SK-N-SH (cell line): Measurements from ENCODE around the gene QSOX2.

Source experiments
- FOSL2 ChIP-seq: IDR thresholded peaks from 2 replicates; pipeline ENCODE4 v1.4.0; 2012; ENCODE audit warnings: low read depth, mild to moderate bottlenecking, moderate library complexity, borderline replicate concordance
- GABPA ChIP-seq: IDR thresholded peaks from 2 replicates; pipeline ENCODE4 v1.4.0; 2012; ENCODE audit warnings: low read depth, mild to moderate bottlenecking
- JUND ChIP-seq: IDR thresholded peaks from 2 replicates; pipeline ENCODE4 v1.4.0; 2012
- TAF1 ChIP-seq: IDR thresholded peaks from 2 replicates; pipeline ENCODE4 v1.6.1; 2012; ENCODE audit warnings: low read depth, mild to moderate bottlenecking, low read length, moderate library complexity, borderline replicate concordance
- USF2 ChIP-seq: fragments of 150-350 bp; IDR thresholded peaks from 2 replicates; pipeline ENCODE4 v1.6.1; 2017; ENCODE audit warnings: antibody characterized with exemption, low read length, low read depth, borderline replicate concordance
- ZBTB33 ChIP-seq: IDR thresholded peaks from 2 replicates; pipeline ENCODE4 v1.4.0; 2012; ENCODE audit warnings: low read depth, borderline replicate concordance
- TF ChIP-seq, protein P1 (sequence below): IDR thresholded peaks from 2 replicates; pipeline ENCODE4; 2012
- TF ChIP-seq, protein P2 (sequence below): fragments of 200-600 bp; sonication (generic); IDR thresholded peaks from 2 replicates; pipeline ENCODE4 v1.6.1; 2017; ENCODE audit warnings: antibody characterized with exemption, mild to moderate bottlenecking, moderate library complexity
- TF ChIP-seq, protein P3 (sequence below): IDR thresholded peaks from 2 replicates; pipeline ENCODE4 v1.4.0; 2012; ENCODE audit warnings: low read depth

DNA sequence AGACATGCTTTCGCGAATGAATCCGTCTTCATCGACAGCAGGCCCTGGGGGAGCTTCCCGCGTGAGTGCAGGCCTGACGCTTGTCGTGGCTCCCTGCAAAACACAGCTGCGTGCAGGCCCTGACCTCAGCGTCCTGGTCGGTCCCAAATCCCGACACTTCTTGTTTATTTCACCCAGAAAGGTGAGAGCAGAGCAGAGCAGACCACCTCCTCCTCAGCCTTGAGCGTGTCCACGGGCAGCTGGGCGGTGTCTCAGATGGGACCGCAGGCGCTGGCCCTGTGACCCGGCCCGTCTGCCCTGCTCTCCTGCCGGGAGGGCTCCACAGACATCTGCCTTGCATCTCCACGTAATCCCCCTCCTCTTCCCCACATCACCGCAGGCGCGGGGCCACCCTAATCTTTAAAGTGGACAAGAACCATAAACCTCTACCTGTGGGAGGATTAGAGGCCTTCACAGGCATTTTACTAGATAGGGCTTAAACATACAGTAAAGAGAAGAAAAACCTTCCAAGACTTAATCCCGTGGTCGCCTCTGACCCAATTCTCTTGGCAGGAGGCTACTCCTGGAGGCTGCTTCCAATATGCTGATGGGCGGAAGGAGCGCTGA, 33.2 kb downstream of the QSOX2 start:
- TF ChIP-seq ZBTB33 (no peak), GABPA (no peak), FOSL2 (no peak), TAF1 (no peak), JUND (no peak), USF2 (no peak)
- TF ChIP-seq, protein P1, sequence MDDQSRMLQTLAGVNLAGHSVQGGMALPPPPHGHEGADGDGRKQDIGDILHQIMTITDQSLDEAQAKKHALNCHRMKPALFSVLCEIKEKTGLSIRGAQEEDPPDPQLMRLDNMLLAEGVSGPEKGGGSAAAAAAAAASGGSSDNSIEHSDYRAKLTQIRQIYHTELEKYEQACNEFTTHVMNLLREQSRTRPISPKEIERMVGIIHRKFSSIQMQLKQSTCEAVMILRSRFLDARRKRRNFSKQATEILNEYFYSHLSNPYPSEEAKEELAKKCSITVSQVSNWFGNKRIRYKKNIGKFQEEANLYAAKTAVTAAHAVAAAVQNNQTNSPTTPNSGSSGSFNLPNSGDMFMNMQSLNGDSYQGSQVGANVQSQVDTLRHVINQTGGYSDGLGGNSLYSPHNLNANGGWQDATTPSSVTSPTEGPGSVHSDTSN: no peak
- TF ChIP-seq, protein P2, sequence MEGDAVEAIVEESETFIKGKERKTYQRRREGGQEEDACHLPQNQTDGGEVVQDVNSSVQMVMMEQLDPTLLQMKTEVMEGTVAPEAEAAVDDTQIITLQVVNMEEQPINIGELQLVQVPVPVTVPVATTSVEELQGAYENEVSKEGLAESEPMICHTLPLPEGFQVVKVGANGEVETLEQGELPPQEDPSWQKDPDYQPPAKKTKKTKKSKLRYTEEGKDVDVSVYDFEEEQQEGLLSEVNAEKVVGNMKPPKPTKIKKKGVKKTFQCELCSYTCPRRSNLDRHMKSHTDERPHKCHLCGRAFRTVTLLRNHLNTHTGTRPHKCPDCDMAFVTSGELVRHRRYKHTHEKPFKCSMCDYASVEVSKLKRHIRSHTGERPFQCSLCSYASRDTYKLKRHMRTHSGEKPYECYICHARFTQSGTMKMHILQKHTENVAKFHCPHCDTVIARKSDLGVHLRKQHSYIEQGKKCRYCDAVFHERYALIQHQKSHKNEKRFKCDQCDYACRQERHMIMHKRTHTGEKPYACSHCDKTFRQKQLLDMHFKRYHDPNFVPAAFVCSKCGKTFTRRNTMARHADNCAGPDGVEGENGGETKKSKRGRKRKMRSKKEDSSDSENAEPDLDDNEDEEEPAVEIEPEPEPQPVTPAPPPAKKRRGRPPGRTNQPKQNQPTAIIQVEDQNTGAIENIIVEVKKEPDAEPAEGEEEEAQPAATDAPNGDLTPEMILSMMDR: no peak
- TF ChIP-seq, protein P3, sequence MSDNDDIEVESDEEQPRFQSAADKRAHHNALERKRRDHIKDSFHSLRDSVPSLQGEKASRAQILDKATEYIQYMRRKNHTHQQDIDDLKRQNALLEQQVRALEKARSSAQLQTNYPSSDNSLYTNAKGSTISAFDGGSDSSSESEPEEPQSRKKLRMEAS: no peak
